ENCODE data around the gene FAAP100.

- no peak for TF ChIP-seq CTCF (IDR thresholded peaks at IDR 0.05; ENCODE audit: insufficient read depth, low read length)
- TF ChIP-seq POLR2AphosphoS5 (IDR thresholded peaks at IDR 0.05; ENCODE audit: low read depth), result no peak
- no peak for TF ChIP-seq GABPA (IDR thresholded peaks at IDR 0.05; ENCODE audit: low read depth)
Measured at GRCh38 chr17:81509972-81510784, 42.0 kb downstream of the FAAP100 start.

Data from HL-60 (cell line).